Upper lobe of right lung (tissue), 1 donor: ENCODE results near the gene ANO1. TPM values are rescaled to one million over a fixed set of nuclear protein-coding genes. Genes with fewer than 3 reads are reported as not detected.

Experiments used
- ATAC-seq: fragments of 200-7000 bp; cut with Tn5 transposase; one replicate; pipeline ENCODE4 v1.9.1; 2020; ENCODE audit warnings: mild to moderate bottlenecking, moderate library complexity
- DNase-seq: peaks from one replicate; pipeline ENCODE4 v3.0.0-alpha.2; 2020
- H3K27ac ChIP-seq: fragments of 200-600 bp; one replicate; pipeline ENCODE4 v1.8.0; 2022
- H3K27me3 ChIP-seq: fragments of 200-600 bp; one replicate; pipeline ENCODE4 v1.8.0; 2022; ENCODE audit warnings: mild to moderate bottlenecking
- H3K36me3 ChIP-seq: fragments of 200-600 bp; one replicate; pipeline ENCODE4 v1.8.0; 2022
- H3K4me1 ChIP-seq: fragments of 200-600 bp; one replicate; pipeline ENCODE4 v1.8.0; 2022
- H3K4me3 ChIP-seq: fragments of 200-600 bp; one replicate; pipeline ENCODE4 v1.8.0; 2022; ENCODE audit warnings: mild to moderate bottlenecking
- H3K9me3 ChIP-seq: fragments of 200-600 bp; one replicate; pipeline ENCODE4 v1.8.0; 2022
- intact Hi-C: fragments of 100-400 bp; cut with DNase I; formaldehyde crosslinking; loops from one replicate; pipeline ENCODE4 v1.11.0; 2022
- total RNA-seq: library from RNA; stranded (reverse); fragmentation: NEBNext Ultra II Directional; extraction: Animal tissue kit (Norgen Biotek cat#: 25700); gene quantifications from one replicate; pipeline ENCODE4 v1.2.1, GENCODE V29; 2021
- TF ChIP-seq, protein P1 (sequence below): fragments of 200-600 bp; IDR thresholded peaks from one replicate; pipeline ENCODE4 v1.8.0; 2022; ENCODE audit warnings: antibody characterized with exemption
- donor health status: DM: no; HTN: yes; CAD: no; lungs with severe emphysema.

ANO1 gene
- total RNA-seq, 1 donor from 2014 or later = 16.8 TPM

DNA sequence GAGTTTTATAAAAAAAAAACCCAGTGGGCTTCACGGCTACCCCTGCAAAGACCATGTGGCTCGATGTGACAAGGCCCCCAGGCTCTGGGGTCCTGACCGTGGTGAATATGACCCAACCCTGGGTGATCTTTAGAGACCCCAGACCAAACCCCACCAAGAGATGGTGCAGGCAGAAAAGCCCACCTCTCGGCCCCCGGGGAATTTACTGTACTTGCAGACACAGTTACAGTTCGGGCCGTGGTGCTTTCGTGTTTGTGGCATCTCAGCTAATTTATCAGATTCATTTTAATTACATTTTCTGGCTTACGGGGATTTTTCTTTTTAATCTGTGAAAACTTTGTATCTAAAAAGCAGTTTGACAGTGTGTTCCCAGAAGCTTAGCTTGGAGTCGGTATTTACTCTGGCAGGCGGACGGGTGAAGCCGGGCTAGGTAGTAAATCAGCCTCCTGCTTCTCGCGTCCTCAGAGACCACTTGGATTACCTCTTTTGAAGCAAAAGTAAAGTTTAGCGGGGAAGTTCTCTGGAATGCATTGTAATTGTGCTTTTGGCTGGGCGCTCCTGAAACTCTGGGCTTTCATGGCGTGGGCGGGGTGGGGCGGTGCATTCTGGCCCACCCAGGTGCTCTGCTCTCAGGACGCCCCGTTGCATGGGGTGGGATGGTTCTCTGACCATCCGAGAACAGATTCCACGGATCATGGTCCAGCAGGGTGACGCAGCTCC lies 25.3 kb downstream of the ANO1 start:
- DNase-seq (no peak), ATAC-seq (no peak)
- H3K9me3 ChIP-seq = no peaks in the 10 kb centered on the region
- TF ChIP-seq, protein P1, sequence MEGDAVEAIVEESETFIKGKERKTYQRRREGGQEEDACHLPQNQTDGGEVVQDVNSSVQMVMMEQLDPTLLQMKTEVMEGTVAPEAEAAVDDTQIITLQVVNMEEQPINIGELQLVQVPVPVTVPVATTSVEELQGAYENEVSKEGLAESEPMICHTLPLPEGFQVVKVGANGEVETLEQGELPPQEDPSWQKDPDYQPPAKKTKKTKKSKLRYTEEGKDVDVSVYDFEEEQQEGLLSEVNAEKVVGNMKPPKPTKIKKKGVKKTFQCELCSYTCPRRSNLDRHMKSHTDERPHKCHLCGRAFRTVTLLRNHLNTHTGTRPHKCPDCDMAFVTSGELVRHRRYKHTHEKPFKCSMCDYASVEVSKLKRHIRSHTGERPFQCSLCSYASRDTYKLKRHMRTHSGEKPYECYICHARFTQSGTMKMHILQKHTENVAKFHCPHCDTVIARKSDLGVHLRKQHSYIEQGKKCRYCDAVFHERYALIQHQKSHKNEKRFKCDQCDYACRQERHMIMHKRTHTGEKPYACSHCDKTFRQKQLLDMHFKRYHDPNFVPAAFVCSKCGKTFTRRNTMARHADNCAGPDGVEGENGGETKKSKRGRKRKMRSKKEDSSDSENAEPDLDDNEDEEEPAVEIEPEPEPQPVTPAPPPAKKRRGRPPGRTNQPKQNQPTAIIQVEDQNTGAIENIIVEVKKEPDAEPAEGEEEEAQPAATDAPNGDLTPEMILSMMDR = no peak
- H3K36me3 ChIP-seq = no peaks in the 10 kb centered on the region
- no peak overlapping the region for H3K27ac ChIP-seq
- H3K4me1 ChIP-seq = no peaks in the 10 kb centered on the region
- no peak overlapping the region for H3K4me3 ChIP-seq
- H3K27me3 ChIP-seq = no peaks in the 10 kb centered on the region
- intact Hi-C loops = no loop called here

DNA sequence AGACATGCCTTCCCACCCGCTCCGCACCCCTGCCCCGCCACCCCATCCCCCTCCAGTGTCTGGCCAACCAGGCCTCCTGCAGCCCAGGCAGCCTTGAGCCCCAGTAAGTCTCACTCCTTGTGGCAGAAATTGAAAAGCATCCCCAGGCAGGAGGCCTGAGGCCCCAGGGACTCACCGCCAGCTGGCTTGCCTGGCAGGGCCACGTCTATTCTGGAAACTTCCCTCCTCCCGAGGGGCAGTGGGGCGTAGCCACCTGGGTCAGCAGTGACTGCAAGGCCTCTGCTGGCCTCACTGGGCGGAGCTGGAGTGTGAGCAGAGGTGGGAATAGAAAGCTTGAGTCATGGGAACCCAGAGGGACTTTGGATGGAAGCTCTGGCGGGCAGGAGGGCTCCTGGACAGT lies 26.3 kb downstream of the ANO1 start:
- Histone ChIP-seq H3K4me3 (no peak overlapping the region), H3K9me3 (no peaks in the 10 kb centered on the region), H3K36me3 (no peaks in the 10 kb centered on the region), H3K27ac (no peak overlapping the region), H3K27me3 (no peaks in the 10 kb centered on the region), H3K4me1 (no peaks in the 10 kb centered on the region)
- TF ChIP-seq, protein P1 = no peak
- intact Hi-C loops = no loop called here
- no peak for ATAC-seq
- no peak for DNase-seq

DNA sequence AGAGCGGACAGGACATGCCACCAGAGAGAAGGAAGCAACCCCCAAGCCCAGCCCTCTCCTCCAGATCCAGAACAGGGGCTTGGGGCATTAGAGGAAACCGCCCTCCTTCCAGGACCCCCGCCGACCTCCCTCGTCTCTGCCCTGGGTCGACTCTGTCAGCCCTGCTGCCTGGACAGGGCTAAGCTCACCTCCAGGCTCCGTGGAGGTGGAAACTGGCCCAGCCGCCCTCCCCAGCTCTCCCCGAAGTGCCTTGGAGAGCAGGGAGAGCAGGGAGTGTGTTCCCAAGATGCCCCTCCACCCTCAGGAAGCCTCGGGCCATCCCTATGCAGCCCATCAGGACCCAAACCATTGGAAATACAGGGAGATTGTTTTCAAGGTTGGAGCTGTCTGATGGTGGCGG lies 26.8 kb downstream of the ANO1 start:
- H3K36me3 ChIP-seq = no peaks in the 10 kb centered on the region
- intact Hi-C loops = no loop called here
- H3K9me3 ChIP-seq = no peaks in the 10 kb centered on the region
- ATAC-seq = no peak
- H3K4me3 ChIP-seq = no peak overlapping the region
- no peak overlapping the region for H3K27ac ChIP-seq
- DNase-seq = no peak
- H3K27me3 ChIP-seq = no peaks in the 10 kb centered on the region
- no peaks in the 10 kb centered on the region for H3K4me1 ChIP-seq
- TF ChIP-seq, protein P1 = no peak

DNA sequence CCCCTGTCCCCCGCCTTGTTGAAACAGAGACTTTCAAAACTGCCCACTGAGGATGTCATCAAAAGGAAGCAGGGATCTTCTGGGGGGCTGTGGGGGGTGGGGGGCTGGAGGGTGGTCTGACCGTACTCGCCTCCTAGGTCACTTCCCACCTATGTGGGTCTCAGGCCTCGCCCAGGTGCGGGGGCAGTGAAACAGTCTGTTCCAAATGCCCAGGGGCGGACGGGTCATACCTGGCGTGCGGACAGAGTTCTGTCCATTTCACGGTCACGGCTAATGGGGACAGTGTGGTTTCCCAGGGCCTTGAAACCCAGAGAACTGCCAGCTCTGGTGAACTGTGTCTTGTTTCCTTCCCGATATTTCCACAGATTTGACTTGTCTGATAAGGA lies 27.2 kb downstream of the ANO1 start:
- intact Hi-C loops = no loop called here
- Histone ChIP-seq H3K27ac (no peak overlapping the region), H3K4me1 (no peaks in the 10 kb centered on the region), H3K36me3 (no peaks in the 10 kb centered on the region), H3K9me3 (no peaks in the 10 kb centered on the region), H3K4me3 (no peak overlapping the region), H3K27me3 (no peaks in the 10 kb centered on the region)
- ATAC-seq = no peak
- DNase-seq = no peak
- TF ChIP-seq, protein P1 = no peak

DNA sequence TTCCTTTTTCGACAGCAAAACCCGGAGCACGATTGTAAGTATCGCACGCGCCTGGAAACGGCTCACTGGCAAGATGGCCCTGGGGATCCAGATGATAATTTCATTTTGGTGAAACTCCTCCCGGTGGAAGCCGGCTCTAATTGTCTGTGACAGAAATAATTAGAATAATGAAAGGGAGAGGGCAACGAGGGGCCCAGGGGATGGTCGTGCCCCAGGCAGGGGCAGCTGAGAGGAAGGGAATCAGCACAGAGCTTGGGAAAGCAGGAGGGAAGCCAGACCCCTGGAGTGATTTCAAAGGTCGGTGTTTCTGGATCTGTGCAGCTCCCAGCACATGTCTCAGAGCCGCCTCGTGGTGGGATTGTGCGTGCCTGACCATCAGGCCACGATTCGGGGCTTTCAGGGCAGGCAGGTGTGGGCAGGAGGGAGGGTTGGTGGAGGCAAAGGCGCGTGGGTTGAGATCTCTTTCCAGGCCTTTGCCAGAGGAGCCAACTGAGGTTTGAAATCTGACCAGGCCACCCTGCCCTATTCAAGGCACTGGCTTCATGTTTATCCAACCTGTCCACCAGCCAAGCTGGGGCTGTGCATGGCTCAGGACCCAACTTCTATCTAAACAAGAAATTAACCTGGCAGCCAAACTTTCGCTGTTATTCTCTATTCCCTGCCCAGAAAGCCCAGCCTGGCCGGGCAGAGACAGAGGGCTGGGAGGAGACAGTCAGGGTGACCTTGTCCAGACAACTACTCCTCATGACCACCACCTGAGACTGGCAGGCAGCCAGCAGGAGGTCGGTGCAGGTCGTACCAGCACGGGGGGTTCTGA lies 27.8 kb downstream of the ANO1 start:
- intact Hi-C loops = no loop called here
- Histone ChIP-seq H3K9me3 (no peaks in the 10 kb centered on the region), H3K36me3 (no peaks in the 10 kb centered on the region), H3K27ac (no peak overlapping the region), H3K27me3 (no peaks in the 10 kb centered on the region), H3K4me3 (no peak overlapping the region), H3K4me1 (no peaks in the 10 kb centered on the region)
- TF ChIP-seq, protein P1 = no peak
- no peak for DNase-seq
- no peak for ATAC-seq
